IPS DF 19.7 (cell line): ENCODE data around the gene TMEM132C.

Experiments used
- DNase-seq: peaks from one replicate; pipeline ENCODE4 v3.0.0-alpha.2; 2013; ENCODE audit warnings: low read depth, low spot score

TMEM132C gene

GRCh38 chr12:128660532-128661225 is 393.7 kb downstream of the TMEM132C start:
- no peak for DNase-seq

- DNase-seq: no peak
Observed at GRCh38 chr12:128661226-128661569, 394.2 kb downstream of the TMEM132C start.

GRCh38 chr12:128662101-128662500 is 395.1 kb downstream of the TMEM132C start:
- no peak for DNase-seq

GRCh38 chr12:128664501-128664900 is 397.5 kb downstream of the TMEM132C start:
- no peak for DNase-seq

- no peak for DNase-seq
Observed at GRCh38 chr12:128667193-128667592, 400.2 kb downstream of the TMEM132C start.

- peak; percentile 12 for DNase-seq
Observed at GRCh38 chr12:128671528-128672042, 404.6 kb downstream of the TMEM132C start.

- no peak for DNase-seq
Observed at GRCh38 chr12:128672428-128672827, 405.5 kb downstream of the TMEM132C start.

- DNase-seq: no peak
Observed at GRCh38 chr12:128672893-128673292, 405.9 kb downstream of the TMEM132C start.

- DNase-seq: no peak
Observed at GRCh38 chr12:128675576-128675975, 408.6 kb downstream of the TMEM132C start.

- DNase-seq: no peak
Observed at GRCh38 chr12:128680555-128680954, 413.6 kb downstream of the TMEM132C start.

- DNase-seq: no peak
Observed at GRCh38 chr12:128682548-128683275, 415.7 kb downstream of the TMEM132C start.

- DNase-seq: no peak
Observed at GRCh38 chr12:128684352-128684751, 417.4 kb downstream of the TMEM132C start.

- no peak for DNase-seq
Observed at GRCh38 chr12:128685903-128686475, 419.0 kb downstream of the TMEM132C start.

- no peak for DNase-seq
Observed at GRCh38 chr12:128687851-128688250, 420.9 kb downstream of the TMEM132C start.

GRCh38 chr12:128690641-128691040 is 423.7 kb downstream of the TMEM132C start:
- DNase-seq: no peak

GRCh38 chr12:128693115-128693514 is 426.1 kb downstream of the TMEM132C start:
- DNase-seq: no peak

GRCh38 chr12:128693771-128694170 is 426.8 kb downstream of the TMEM132C start:
- DNase-seq: no peak

GRCh38 chr12:128694445-128694844 is 427.5 kb downstream of the TMEM132C start:
- DNase-seq: no peak

GRCh38 chr12:128695697-128696096 is 428.7 kb downstream of the TMEM132C start:
- DNase-seq: no peak

- DNase-seq: no peak
Observed at GRCh38 chr12:128698301-128698972, 431.5 kb downstream of the TMEM132C start.

- DNase-seq: no peak
Observed at GRCh38 chr12:128699106-128699505, 432.1 kb downstream of the TMEM132C start.

GRCh38 chr12:128702371-128702770 is 435.4 kb downstream of the TMEM132C start:
- DNase-seq: no peak
